HG03469 (cell line): ENCODE results near the gene TMEM191C.
"Not testable (repeated sequence)": the region's sequence is repeated elsewhere in the genome, so short reads cannot be mapped to it uniquely, and the experiment has no call there.

Experiments used
- ATAC-seq: cut with Tn5 transposase; IDR thresholded peaks from one replicate; pipeline ENCODE4 v1.9.1; 2021; ENCODE audit warnings: mild to moderate bottlenecking, moderate library complexity, moderate number of reproducible peaks; ENCODE audit not compliant: unreplicated experiment

TMEM191C gene

GRCh38 chr22:21446128-21446826 is 20.9 kb upstream of the TMEM191C start:
- ATAC-seq: no peak

- no peak for ATAC-seq
These were observed 20.1 kb upstream of the TMEM191C start for GRCh38 chr22:21446827-21447690.

GRCh38 chr22:21447694-21448402 is 19.3 kb upstream of the TMEM191C start:
- ATAC-seq: no peak

GRCh38 chr22:21448627-21449416 is 18.4 kb upstream of the TMEM191C start:
- no peak for ATAC-seq

- ATAC-seq: no peak
These were observed 17.5 kb upstream of the TMEM191C start for GRCh38 chr22:21449531-21450319.

- no peak for ATAC-seq
These were observed 16.8 kb upstream of the TMEM191C start for GRCh38 chr22:21450320-21450831.

GRCh38 chr22:21450858-21451353 is 16.3 kb upstream of the TMEM191C start:
- ATAC-seq: no peak

- no peak for ATAC-seq
These were observed 15.4 kb upstream of the TMEM191C start for GRCh38 chr22:21451545-21452520.

GRCh38 chr22:21452666-21453065 is 14.5 kb upstream of the TMEM191C start:
- ATAC-seq: not testable (repeated sequence)

GRCh38 chr22:21454998-21455333 is 12.2 kb upstream of the TMEM191C start:
- not testable (repeated sequence) for ATAC-seq

- ATAC-seq: no peak
These were observed 11.7 kb upstream of the TMEM191C start for GRCh38 chr22:21455334-21456089.

- ATAC-seq: no peak
These were observed 10.0 kb upstream of the TMEM191C start for GRCh38 chr22:21457023-21457787.

GRCh38 chr22:21462672-21463071 is 4.5 kb upstream of the TMEM191C start:
- ATAC-seq: not testable (repeated sequence)

- peak; percentile 47 for ATAC-seq
These were observed 1.3 kb downstream of the TMEM191C start for GRCh38 chr22:21468194-21469096.

- ATAC-seq: not testable (repeated sequence)
These were observed 2.2 kb downstream of the TMEM191C start for GRCh38 chr22:21469097-21469994.
